ENCODE data around the gene DNTT. TPM values are rescaled to one million over a fixed set of nuclear protein-coding genes. Genes with fewer than 3 reads are reported as not detected.
"Not testable (repeated sequence)": the region's sequence is repeated elsewhere in the genome, so short reads cannot be mapped to it uniquely, and the experiment has no call there.

DNTT gene
- total and polyA plus RNA-seq, 2 experiments from 2014 or later, result not detected

- Histone ChIP-seq H3K36me3 (ENCODE audit: low read depth) (no peaks in the 10 kb centered on the region), H4K20me1 (ENCODE audit: insufficient read depth) (no peaks in the 10 kb centered on the region), H3K27me3 (replicated peaks; ENCODE audit: insufficient read depth) (peaks cover 11% of the 10 kb centered on the region; the same call in 1 of the 2 replicates), H3K9me2 (ENCODE audit: insufficient read depth) (no peaks in the 10 kb centered on the region), H2AFZ (no peak overlapping the region), H3K4me2 (ENCODE audit: unreplicated experiment) (no peak overlapping the region), H3K27ac (no peak overlapping the region), H3K9me3 (ENCODE audit: low read depth) (no peaks in the 10 kb centered on the region), H3K79me2 (ENCODE audit: insufficient read depth) (no peaks in the 10 kb centered on the region), H3K4me1 (ENCODE audit: insufficient read depth) (no peaks in the 10 kb centered on the region), H3K4me3 (no peak overlapping the region), H3K9ac (no peak overlapping the region), H3F3A (ENCODE audit: insufficient read depth) (no peaks in the 10 kb centered on the region)
- in situ Hi-C loops (cut with MboI), result no loop called here
- no peak for DNase-seq
- no peak for TF ChIP-seq EZH2 (IDR thresholded peaks at IDR 0.05; ENCODE audit: insufficient read depth, poor library complexity, severe bottlenecking)
- TF ChIP-seq EZH2phosphoT487 (IDR thresholded peaks at IDR 0.05; ENCODE audit: insufficient read depth, low read depth), result no peak
- 48 to 53% methylated on average over 3 of the region's 3 CpGs for WGBS, 2 experiments (ENCODE audit: low coverage in 1 of 2, low lambda C conversion rate in 2 of 2, missing lambda C conversion rate in 2 of 2)
Observed at GRCh38 chr10:96305019-96305418, 785 bp downstream of the DNTT start.

GRCh38 chr10:96306516-96306915, 2.3 kb downstream of the DNTT start:
- H3K9me3 ChIP-seq (ENCODE audit: low read depth), result no peaks in the 10 kb centered on the region
- H3K4me2 ChIP-seq (ENCODE audit: unreplicated experiment), result no peak overlapping the region
- no peaks in the 10 kb centered on the region for H3F3A ChIP-seq (ENCODE audit: insufficient read depth)
- no peak for TF ChIP-seq EZH2 (IDR thresholded peaks at IDR 0.05; ENCODE audit: insufficient read depth, poor library complexity, severe bottlenecking)
- no peak for TF ChIP-seq EZH2phosphoT487 (IDR thresholded peaks at IDR 0.05; ENCODE audit: insufficient read depth, low read depth)
- no peaks in the 10 kb centered on the region for H4K20me1 ChIP-seq (ENCODE audit: insufficient read depth)
- no peaks in the 10 kb centered on the region; the same call in 1 of the 2 replicates for H3K27me3 ChIP-seq (replicated peaks; ENCODE audit: insufficient read depth)
- in situ Hi-C loops (cut with MboI), result no loop called here
- H3K4me3 ChIP-seq, result no peak overlapping the region
- H3K36me3 ChIP-seq (ENCODE audit: low read depth), result no peaks in the 10 kb centered on the region
- DNase-seq, result no peak
- 67 to 72% methylated on average over 8 of the region's 8 CpGs for WGBS, 2 experiments (ENCODE audit: low coverage in 1 of 2, low lambda C conversion rate in 2 of 2, missing lambda C conversion rate in 2 of 2)
- H3K4me1 ChIP-seq (ENCODE audit: insufficient read depth), result no peaks in the 10 kb centered on the region
- no peaks in the 10 kb centered on the region for H3K79me2 ChIP-seq (ENCODE audit: insufficient read depth)
- H3K9me2 ChIP-seq (ENCODE audit: insufficient read depth), result no peaks in the 10 kb centered on the region
- H3K9ac ChIP-seq, result no peak overlapping the region
- no peak overlapping the region for H3K27ac ChIP-seq
- H2AFZ ChIP-seq, result no peak overlapping the region

- H4K20me1 ChIP-seq (ENCODE audit: insufficient read depth); H3K9me2 ChIP-seq (ENCODE audit: insufficient read depth); H3F3A ChIP-seq (ENCODE audit: insufficient read depth); H3K9ac ChIP-seq; DNase-seq; H3K79me2 ChIP-seq (ENCODE audit: insufficient read depth); H3K4me3 ChIP-seq; H3K4me1 ChIP-seq (ENCODE audit: insufficient read depth); H2AFZ ChIP-seq; in situ Hi-C loops (cut with MboI); H3K4me2 ChIP-seq (ENCODE audit: unreplicated experiment); H3K36me3 ChIP-seq (ENCODE audit: low read depth); H3K27ac ChIP-seq; H3K9me3 ChIP-seq (ENCODE audit: low read depth); H3K27me3 ChIP-seq (replicated peaks; ENCODE audit: insufficient read depth): not testable (repeated sequence)
- 21 to 28% methylated on average over 4 of the region's 4 CpGs for WGBS, 2 experiments (ENCODE audit: low coverage in 1 of 2, low lambda C conversion rate in 2 of 2, missing lambda C conversion rate in 2 of 2)
Observed at GRCh38 chr10:96308854-96309253, 4.6 kb downstream of the DNTT start.

GRCh38 chr10:96309628-96310320, 5.5 kb downstream of the DNTT start:
- H3K27me3 ChIP-seq (replicated peaks; ENCODE audit: insufficient read depth), result no peaks in the 10 kb centered on the region; the same call in 1 of the 2 replicates
- H3K36me3 ChIP-seq (ENCODE audit: low read depth), result no peaks in the 10 kb centered on the region
- H3K4me3 ChIP-seq, result no peak overlapping the region
- H3K27ac ChIP-seq, result no peak overlapping the region
- 10% methylated on average over 3 of the region's 3 CpGs for WGBS, 2 experiments (ENCODE audit: low coverage in 1 of 2, low lambda C conversion rate in 2 of 2, missing lambda C conversion rate in 2 of 2)
- no peaks in the 10 kb centered on the region for H4K20me1 ChIP-seq (ENCODE audit: insufficient read depth)
- DNase-seq, result no peak
- H2AFZ ChIP-seq, result no peak overlapping the region
- H3K9me3 ChIP-seq (ENCODE audit: low read depth), result no peaks in the 10 kb centered on the region
- H3K79me2 ChIP-seq (ENCODE audit: insufficient read depth), result no peaks in the 10 kb centered on the region
- H3K4me1 ChIP-seq (ENCODE audit: insufficient read depth), result no peaks in the 10 kb centered on the region
- H3K4me2 ChIP-seq (ENCODE audit: unreplicated experiment), result no peak overlapping the region
- no peaks in the 10 kb centered on the region for H3K9me2 ChIP-seq (ENCODE audit: insufficient read depth)
- no peaks in the 10 kb centered on the region for H3F3A ChIP-seq (ENCODE audit: insufficient read depth)
- H3K9ac ChIP-seq, result no peak overlapping the region
- in situ Hi-C loops (cut with MboI), result no loop called here
- no peak for TF ChIP-seq EZH2 (IDR thresholded peaks at IDR 0.05; ENCODE audit: insufficient read depth, poor library complexity, severe bottlenecking)
- TF ChIP-seq EZH2phosphoT487 (IDR thresholded peaks at IDR 0.05; ENCODE audit: insufficient read depth, low read depth), result no peak

- WGBS, 2 experiments (ENCODE audit: low coverage in 1 of 2, low lambda C conversion rate in 2 of 2, missing lambda C conversion rate in 2 of 2), result 0% methylated on average over 1 of the region's 1 CpG
- H3K79me2 ChIP-seq (ENCODE audit: insufficient read depth), result no peaks in the 10 kb centered on the region
Observed at GRCh38 chr10:96310321-96310669, 6.1 kb downstream of the DNTT start.

More at GRCh38 chr10:96310321-96310669, 6.1 kb downstream of the DNTT start:
- H3K9me3 ChIP-seq (ENCODE audit: low read depth), result no peaks in the 10 kb centered on the region
- no peak overlapping the region for H3K4me2 ChIP-seq (ENCODE audit: unreplicated experiment)
- no peak overlapping the region for H2AFZ ChIP-seq
- no peaks in the 10 kb centered on the region for H3F3A ChIP-seq (ENCODE audit: insufficient read depth)
- H4K20me1 ChIP-seq (ENCODE audit: insufficient read depth), result no peaks in the 10 kb centered on the region
- H3K36me3 ChIP-seq (ENCODE audit: low read depth), result no peaks in the 10 kb centered on the region
- in situ Hi-C loops (cut with MboI), result no loop called here
- no peak overlapping the region for H3K9ac ChIP-seq
- H3K4me1 ChIP-seq (ENCODE audit: insufficient read depth), result no peaks in the 10 kb centered on the region
- no peak for DNase-seq
- no peak overlapping the region for H3K27ac ChIP-seq
- no peaks in the 10 kb centered on the region for H3K9me2 ChIP-seq (ENCODE audit: insufficient read depth)
- H3K4me3 ChIP-seq, result no peak overlapping the region
- no peak for TF ChIP-seq EZH2phosphoT487 (IDR thresholded peaks at IDR 0.05; ENCODE audit: insufficient read depth, low read depth)
- no peaks in the 10 kb centered on the region; the same call in 1 of the 2 replicates for H3K27me3 ChIP-seq (replicated peaks; ENCODE audit: insufficient read depth)

All from GM23248 (cell line).